Naive B cell (primary cell): ENCODE results near the gene HIVEP2. TPM values are rescaled to one million over a fixed set of nuclear protein-coding genes. Genes with fewer than 3 reads are reported as not detected.

Experiments used
- ATAC-seq, 2 donors: fragments of 150-1000 bp; cut with Tn5 transposase; 2 replicates each; pipeline ENCODE4 v1.10.0; 2021; ENCODE audit warnings: low read depth in 2 of 2, mild to moderate bottlenecking in 2 of 2, moderate library complexity in 2 of 2
- DNase-seq: peaks from one replicate; pipeline ENCODE4 v3.0.0; 2022
- H3K27ac Mint-ChIP-seq, 6 donors: one replicate each; pipeline ENCODE4 v1.8.0; 2020 to 2022; ENCODE audit warnings: mild to moderate bottlenecking in 6 of 6, mixed read lengths in 6 of 6, moderate library complexity in 5 of 6, inconsistent platforms in 2 of 6
- H3K27me3 Mint-ChIP-seq, 3 donors: one replicate each; pipeline ENCODE4 v1.8.0; 2021 to 2022; ENCODE audit warnings: mixed read lengths in 3 of 3, mild to moderate bottlenecking in 1 of 3
- H3K36me3 Mint-ChIP-seq, 2 donors: one replicate each; pipeline ENCODE4 v1.8.0; 2020 to 2022; ENCODE audit warnings: mixed read lengths in 2 of 2, inconsistent platforms in 1 of 2, mild to moderate bottlenecking in 1 of 2
- H3K4me1 Mint-ChIP-seq, 3 donors: one replicate each; pipeline ENCODE4 v1.8.0; 2020 to 2022; ENCODE audit warnings: mixed read lengths in 3 of 3, inconsistent platforms in 1 of 3, mild to moderate bottlenecking in 1 of 3, moderate library complexity in 1 of 3
- H3K4me3 Mint-ChIP-seq, 8 donors: one replicate each; pipeline ENCODE4 v1.8.0; 2020 to 2022; ENCODE audit warnings: mild to moderate bottlenecking in 8 of 8, mixed read lengths in 8 of 8, moderate library complexity in 8 of 8, inconsistent platforms in 2 of 8
- H3K9me3 Mint-ChIP-seq, 7 donors: one replicate each; pipeline ENCODE4 v1.8.0; 2020 to 2022; ENCODE audit warnings: mixed read lengths in 7 of 7, mild to moderate bottlenecking in 5 of 7, inconsistent platforms in 2 of 7, moderate library complexity in 1 of 7
- polyA plus RNA-seq, 6 donors: library from polyadenylated mRNA; unstranded; fragments of 300-500 nt; fragmentation: Illumina TruSeq; gene quantifications; one replicate each; pipeline ENCODE4 v1.2.3, GENCODE V29; 2021; ENCODE audit warnings: low read depth in 6 of 6

Gene HIVEP2
- polyA plus RNA-seq, 6 donors from 2014 or later, result 2.7 to 10.2 (median 5.4) TPM

DNA sequence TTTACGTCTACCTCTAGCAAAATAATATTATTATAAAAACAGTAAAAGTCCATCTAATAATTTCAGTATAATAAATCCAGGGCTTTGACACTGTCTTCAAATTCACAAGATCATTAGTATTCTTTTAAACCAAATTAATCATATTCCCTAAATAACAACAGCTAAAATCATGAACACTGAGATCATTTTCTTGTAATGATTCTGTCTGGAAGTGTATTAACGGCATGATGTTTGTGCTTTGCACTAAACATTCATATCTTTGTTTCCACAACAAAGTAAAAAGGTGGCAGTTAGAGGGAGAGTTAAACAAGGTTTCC, 18.8 kb downstream of the HIVEP2 start:
- H3K36me3 Mint-ChIP-seq, result no peaks in the 10 kb centered on the region
- H3K27me3 Mint-ChIP-seq, result no peaks in the 10 kb centered on the region
- DNase-seq (no peak), ATAC-seq (no peak)
- H3K9me3 Mint-ChIP-seq, result no peaks in the 10 kb centered on the region
- H3K4me3 Mint-ChIP-seq, result peak overlapping the region; percentile 89 to 97 (median 93)
- H3K27ac Mint-ChIP-seq, result peak overlapping the region; percentile 97 to 100 (median 98)
- H3K4me1 Mint-ChIP-seq, result peaks cover 31 to 44% (median 44%) of the 10 kb centered on the region in 3 donors

DNA sequence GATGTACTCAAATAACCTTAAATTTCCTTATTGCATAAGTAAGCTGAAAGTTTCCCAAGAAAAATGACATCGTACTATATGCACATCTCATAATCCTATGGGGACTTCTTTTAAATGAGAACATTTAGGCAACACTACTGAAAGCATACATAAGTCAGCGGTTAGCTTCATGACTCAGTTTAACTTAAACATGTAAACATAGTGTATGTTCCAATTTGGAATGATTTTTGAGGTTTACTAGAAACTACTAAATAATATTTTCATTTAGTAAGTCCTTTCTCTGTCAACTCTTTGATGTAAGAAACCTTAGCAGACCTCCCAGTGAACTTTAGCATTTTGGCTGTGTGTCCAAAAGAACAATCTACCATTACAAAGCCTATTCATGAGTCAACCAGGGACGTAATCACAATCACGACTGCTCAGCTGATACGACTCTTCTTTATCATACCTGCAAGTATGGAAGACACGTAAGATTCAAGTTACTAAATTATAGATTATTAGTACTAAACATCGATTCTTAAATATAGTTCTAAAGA, 19.3 kb downstream of the HIVEP2 start:
- peak overlapping the region; percentile 97 to 100 (median 98) for H3K27ac Mint-ChIP-seq
- DNase-seq (no peak), ATAC-seq (no peak)
- H3K9me3 Mint-ChIP-seq, result no peaks in the 10 kb centered on the region
- peak overlapping the region in 7 of 8 donors; percentile 51 to 97 (median 93) for H3K4me3 Mint-ChIP-seq
- no peaks in the 10 kb centered on the region for H3K27me3 Mint-ChIP-seq
- H3K4me1 Mint-ChIP-seq, result peaks cover 31 to 44% (median 44%) of the 10 kb centered on the region in 3 donors
- H3K36me3 Mint-ChIP-seq, result no peaks in the 10 kb centered on the region

DNA sequence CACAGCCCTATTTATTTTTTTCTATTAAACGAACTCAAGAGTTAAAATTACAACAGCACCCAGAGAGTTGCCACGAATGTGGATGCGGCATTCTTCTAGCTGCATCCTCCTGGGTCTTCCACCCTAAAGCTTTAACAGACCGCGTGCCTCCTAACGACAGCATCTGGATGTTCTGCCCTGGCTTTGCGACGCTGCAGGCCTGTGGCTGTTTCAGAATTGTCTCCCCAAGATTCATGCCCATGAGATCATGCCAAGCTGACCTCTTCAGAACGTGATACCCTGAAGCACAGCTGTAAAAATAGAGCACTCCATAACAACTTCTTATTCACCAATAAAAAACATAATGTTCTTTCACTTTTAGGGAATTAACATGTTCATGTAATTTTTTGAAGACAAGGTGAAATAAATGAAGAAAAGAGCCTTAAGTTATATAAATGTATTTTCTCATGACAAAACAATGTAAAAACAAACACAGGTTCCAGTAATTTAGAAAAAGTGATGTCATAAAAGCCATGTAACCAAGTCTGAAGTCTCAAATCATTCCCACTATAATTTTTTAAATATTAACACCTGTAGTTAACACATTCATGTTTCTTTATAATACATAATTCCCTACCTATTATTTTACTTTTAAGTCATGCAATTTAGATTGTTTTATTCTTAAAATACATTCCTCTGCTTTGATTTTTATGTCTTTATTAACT, 26.5 kb downstream of the HIVEP2 start:
- Mint-ChIP-seq H3K27ac (peak overlapping the region in 5 of 6 donors; percentile 21 to 61 (median 42)), H3K4me1 (peaks cover 21 to 36% (median 29%) of the 10 kb centered on the region in 3 donors), H3K4me3 (no peak overlapping the region), H3K36me3 (no peaks in the 10 kb centered on the region), H3K27me3 (no peaks in the 10 kb centered on the region), H3K9me3 (no peaks in the 10 kb centered on the region)
- DNase-seq (no peak), ATAC-seq (no peak)

DNA sequence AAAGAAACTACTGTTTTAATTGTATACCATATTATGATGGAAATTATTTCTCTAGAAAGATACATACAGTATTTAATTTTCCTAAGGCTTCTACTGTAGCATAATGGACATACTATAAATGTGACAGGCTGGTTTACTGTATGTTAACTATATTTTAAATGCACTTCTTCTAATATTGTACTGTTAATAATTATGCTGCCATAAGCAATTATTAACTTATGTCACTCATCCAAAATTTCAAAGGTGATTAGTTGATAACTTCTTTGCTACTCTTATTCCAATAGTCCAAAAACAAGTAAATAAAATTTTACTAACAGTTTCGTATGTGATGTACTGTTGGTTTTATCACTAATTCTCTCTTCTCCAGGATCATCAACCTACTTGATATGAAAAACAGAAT, 28.1 kb downstream of the HIVEP2 start:
- H3K27ac Mint-ChIP-seq, result peak overlapping the region in 4 of 6 donors; percentile 6 to 53 (median 50)
- no peak for ATAC-seq
- no peak overlapping the region for H3K4me3 Mint-ChIP-seq
- peaks cover 5 to 7% of the 10 kb centered on the region in 2 donors for H3K36me3 Mint-ChIP-seq
- DNase-seq, result no peak
- H3K4me1 Mint-ChIP-seq, result peaks cover 32 to 50% (median 43%) of the 10 kb centered on the region in 3 donors
- H3K9me3 Mint-ChIP-seq, result peaks cover 0 to 3% (median 0%) of the 10 kb centered on the region in 7 donors
- H3K27me3 Mint-ChIP-seq, result no peaks in the 10 kb centered on the region

DNA sequence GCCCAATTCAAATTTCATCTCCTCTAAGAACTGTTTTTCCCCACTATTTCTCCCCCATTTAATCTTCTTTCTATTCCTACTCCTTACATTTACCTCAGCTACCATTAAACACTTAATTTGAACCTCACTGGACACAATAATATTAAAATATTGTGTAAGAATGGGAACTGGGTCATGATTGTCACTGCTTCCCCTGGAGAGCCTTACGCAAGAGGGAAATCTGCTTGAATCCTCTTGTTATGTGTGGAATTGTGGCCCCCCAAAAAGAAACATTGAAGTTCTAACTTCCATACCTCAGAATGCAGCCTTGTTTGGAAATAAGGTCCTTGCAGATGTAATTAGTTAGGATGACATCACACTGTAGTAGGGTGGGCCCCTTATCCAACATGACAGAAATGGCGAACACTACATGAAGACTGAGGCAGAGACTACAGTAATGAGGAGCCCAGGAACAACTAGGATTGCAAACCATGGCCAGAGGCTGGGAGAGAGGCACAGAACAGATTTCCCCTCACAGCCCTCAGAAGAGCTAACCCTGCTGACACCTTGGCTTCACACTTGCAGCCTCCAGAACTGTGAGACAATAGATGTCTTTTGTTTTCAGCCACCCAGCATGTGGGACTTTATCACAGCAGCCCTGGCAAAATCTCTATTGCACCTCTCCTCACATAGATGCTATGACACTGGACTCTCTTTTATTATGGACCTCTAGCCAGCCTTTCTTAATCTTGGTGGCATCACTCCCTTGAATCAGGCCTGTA, 29.9 kb downstream of the HIVEP2 start:
- ATAC-seq, result no peak
- Mint-ChIP-seq H3K27ac (peak overlapping the region; percentile 31 to 95 (median 83)), H3K9me3 (peaks cover 0 to 3% (median 0%) of the 10 kb centered on the region in 7 donors), H3K4me1 (peaks cover 31 to 51% (median 42%) of the 10 kb centered on the region in 3 donors), H3K27me3 (no peaks in the 10 kb centered on the region), H3K36me3 (peaks cover 5 to 7% of the 10 kb centered on the region in 2 donors), H3K4me3 (no peak overlapping the region)
- DNase-seq, result no peak

DNA sequence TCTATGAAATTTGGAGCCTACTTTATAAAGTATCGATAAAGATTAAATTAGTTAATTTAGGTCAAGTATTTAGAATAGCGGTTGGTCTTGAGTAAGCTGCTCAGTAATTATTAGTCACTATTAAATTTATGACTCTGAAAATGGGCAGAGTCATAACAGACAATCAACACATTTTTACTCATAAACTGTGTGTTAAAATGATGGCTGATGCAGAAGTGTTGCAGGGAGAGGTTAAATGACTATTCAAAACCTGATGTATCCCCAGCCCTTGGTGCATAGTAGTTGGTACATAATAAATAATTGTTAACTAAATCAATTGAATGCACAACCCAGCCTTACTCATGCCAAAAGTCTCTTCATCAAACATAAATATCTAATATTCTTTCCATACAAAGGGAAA, 30.6 kb downstream of the HIVEP2 start:
- H3K4me3 Mint-ChIP-seq, result peak overlapping the region in 1 of 8 donors; percentile 81
- peak overlapping the region in 5 of 6 donors; percentile 95 to 99 (median 99) for H3K27ac Mint-ChIP-seq
- H3K9me3 Mint-ChIP-seq, result peaks cover 0 to 3% (median 0%) of the 10 kb centered on the region in 7 donors
- DNase-seq, result no peak
- peaks cover 5 to 7% of the 10 kb centered on the region in 2 donors for H3K36me3 Mint-ChIP-seq
- peaks cover 35 to 53% (median 46%) of the 10 kb centered on the region in 3 donors for H3K4me1 Mint-ChIP-seq
- ATAC-seq, result no peak
- no peaks in the 10 kb centered on the region for H3K27me3 Mint-ChIP-seq

DNA sequence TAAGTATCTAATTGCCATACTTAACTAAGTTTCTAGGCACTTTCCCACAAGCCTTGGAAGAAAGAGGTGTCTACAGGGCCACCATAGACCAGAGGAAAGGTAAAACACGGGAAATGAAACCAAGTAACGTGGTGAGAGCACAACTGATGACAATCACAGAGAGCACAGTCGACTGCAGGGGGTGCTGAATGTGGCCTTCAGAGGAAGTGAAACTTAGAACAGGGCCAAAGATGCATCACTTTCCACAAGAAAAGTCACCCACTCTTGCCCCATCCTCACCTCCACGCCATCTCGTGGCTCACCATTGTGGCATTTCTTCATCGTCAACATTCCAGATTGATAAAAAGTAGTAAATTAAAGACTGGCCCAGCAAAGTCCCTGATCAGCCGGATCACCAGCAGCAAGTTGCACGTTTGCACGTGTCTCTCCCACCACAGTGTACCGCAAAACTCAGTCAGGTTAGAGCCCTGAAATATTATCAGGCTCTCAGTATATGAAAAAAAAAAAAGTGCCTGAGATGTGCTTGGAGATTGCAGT, 31.4 kb downstream of the HIVEP2 start:
- ATAC-seq (peak; percentile 95 to 96), DNase-seq (peak; percentile 86)
- Mint-ChIP-seq H3K4me1 (peaks cover 35 to 47% (median 46%) of the 10 kb centered on the region in 3 donors), H3K27ac (peak overlapping the region; percentile 95 to 99 (median 99)), H3K4me3 (peak overlapping the region; percentile 34 to 84 (median 70)), H3K27me3 (no peaks in the 10 kb centered on the region), H3K36me3 (peaks cover 5 to 7% of the 10 kb centered on the region in 2 donors), H3K9me3 (peaks cover 0 to 3% (median 0%) of the 10 kb centered on the region in 7 donors)

DNA sequence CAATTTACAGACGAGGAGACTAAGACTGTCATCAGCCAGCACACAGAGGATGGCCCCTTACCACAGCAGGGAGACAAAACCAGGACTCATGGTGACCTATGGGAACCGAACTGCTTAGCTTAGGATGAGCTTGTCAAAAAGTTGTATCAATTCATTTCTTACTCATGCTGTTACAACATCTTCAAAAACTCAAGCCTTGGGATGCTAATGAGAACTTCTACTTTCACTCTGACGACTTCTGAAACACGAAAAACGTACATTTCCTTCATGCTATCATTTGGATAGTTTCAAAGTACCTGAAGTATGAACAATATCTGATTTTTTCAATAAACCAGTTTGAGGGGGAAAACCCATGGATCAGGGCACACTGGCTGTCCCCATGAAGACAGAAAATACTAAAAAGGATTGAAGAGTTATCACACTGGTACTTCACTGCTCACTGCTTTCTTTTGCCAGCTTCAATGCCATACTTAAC, 31.9 kb downstream of the HIVEP2 start:
- peak overlapping the region; percentile 95 to 99 (median 99) for H3K27ac Mint-ChIP-seq
- peaks cover 0 to 3% (median 0%) of the 10 kb centered on the region in 7 donors for H3K9me3 Mint-ChIP-seq
- no peaks in the 10 kb centered on the region for H3K27me3 Mint-ChIP-seq
- peaks cover 38 to 51% (median 49%) of the 10 kb centered on the region in 3 donors for H3K4me1 Mint-ChIP-seq
- peaks cover 5 to 7% of the 10 kb centered on the region in 2 donors for H3K36me3 Mint-ChIP-seq
- no peak for DNase-seq
- H3K4me3 Mint-ChIP-seq, result peak overlapping the region; percentile 34 to 84 (median 70)
- ATAC-seq, result peak; percentile 41 to 44

DNA sequence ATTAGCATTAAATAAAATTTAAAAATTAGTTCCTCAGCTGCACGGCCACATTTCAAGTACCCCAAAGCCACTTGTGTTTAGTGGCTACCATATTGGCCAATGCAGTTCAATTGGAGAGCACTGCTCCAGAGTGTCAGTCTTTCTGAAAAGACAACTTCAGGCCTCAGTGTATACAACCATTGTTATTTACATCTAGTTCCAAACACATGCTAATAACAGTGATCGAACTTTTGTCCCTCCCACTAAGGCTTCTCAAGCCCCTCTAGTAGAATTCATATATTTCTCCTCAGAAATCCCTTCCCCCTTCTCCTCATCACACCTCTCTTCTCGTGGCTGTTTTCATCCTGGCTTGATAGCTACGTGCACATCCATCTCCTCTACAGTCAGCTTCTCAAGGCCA, 32.9 kb downstream of the HIVEP2 start:
- no peak overlapping the region for H3K4me3 Mint-ChIP-seq
- DNase-seq (no peak), ATAC-seq (no peak)
- peaks cover 5 to 7% of the 10 kb centered on the region in 2 donors for H3K36me3 Mint-ChIP-seq
- H3K27me3 Mint-ChIP-seq, result no peaks in the 10 kb centered on the region
- peak overlapping the region; percentile 10 to 99 (median 98) for H3K27ac Mint-ChIP-seq
- H3K4me1 Mint-ChIP-seq, result peaks cover 47 to 60% (median 59%) of the 10 kb centered on the region in 3 donors
- H3K9me3 Mint-ChIP-seq, result peaks cover 0 to 5% (median 0%) of the 10 kb centered on the region in 7 donors

DNA sequence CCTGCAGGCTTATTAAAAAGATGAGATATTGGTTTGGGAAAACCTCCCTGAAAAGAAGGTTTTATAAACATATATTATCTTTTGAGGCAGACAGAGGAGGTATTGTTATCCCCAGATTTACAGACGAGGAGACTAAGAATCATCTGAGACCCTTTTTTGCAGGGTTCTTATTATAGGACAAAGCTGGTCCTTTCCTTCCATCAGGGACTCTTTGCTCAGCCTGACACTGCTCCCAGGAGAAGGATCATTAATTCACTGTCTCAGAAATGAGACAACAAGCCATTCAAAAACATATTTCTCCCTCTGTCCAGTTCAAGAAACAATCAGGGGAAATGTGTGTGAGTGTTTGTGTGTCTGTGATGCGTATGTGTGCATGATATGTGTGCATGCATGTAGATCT, 33.5 kb downstream of the HIVEP2 start:
- ATAC-seq, result no peak
- Mint-ChIP-seq H3K4me1 (peaks cover 52 to 66% (median 63%) of the 10 kb centered on the region in 3 donors), H3K27me3 (no peaks in the 10 kb centered on the region), H3K27ac (peak overlapping the region in 2 of 6 donors; percentile 44 to 49), H3K4me3 (no peak overlapping the region), H3K9me3 (peaks cover 0 to 5% (median 0%) of the 10 kb centered on the region in 7 donors), H3K36me3 (peaks cover 5 to 7% of the 10 kb centered on the region in 2 donors)
- no peak for DNase-seq

DNA sequence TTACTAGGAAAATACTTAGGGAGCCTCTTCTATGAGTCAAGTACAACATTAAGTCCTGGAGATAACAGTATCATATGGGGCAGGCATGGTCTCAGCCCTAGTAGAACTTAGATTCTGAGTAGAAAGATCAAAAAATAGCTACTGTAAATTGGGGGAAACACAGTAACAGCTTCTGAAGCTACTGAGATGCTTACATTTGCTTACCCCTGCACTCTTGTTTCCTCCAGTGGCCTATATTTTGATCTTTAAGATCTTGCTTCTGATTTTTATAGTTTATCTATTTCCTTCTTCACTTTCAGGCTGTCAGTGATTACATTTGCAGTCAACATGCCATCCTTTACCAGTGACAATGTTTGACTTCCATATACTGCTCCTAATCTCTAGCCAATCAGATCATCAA, 35.3 kb downstream of the HIVEP2 start:
- Mint-ChIP-seq H3K27ac (peak overlapping the region in 3 of 6 donors; percentile 20 to 70 (median 62)), H3K4me1 (peaks cover 41 to 51% (median 48%) of the 10 kb centered on the region in 3 donors), H3K36me3 (peaks cover 5 to 7% of the 10 kb centered on the region in 2 donors), H3K4me3 (no peak overlapping the region), H3K9me3 (peaks cover 0 to 5% (median 0%) of the 10 kb centered on the region in 7 donors), H3K27me3 (no peaks in the 10 kb centered on the region)
- no peak for DNase-seq
- no peak for ATAC-seq

DNA sequence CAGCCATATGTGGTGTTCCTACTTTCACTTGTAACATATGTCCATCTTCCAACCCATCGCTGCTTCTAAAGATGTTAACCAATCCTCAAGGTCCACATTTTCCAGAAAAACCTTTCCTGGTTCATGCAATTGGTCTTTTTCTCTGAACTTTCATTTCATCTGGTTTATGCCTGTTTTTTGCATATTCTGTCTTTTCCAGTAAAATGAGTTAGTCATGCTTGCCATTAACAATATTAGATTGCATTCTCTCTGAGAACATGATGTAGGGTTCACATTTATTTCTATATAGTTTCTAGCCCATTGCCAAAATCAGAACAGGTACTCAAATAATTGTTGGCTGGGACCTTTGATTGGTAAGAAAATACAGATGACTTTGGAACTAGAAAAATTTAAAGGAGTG, 36.7 kb downstream of the HIVEP2 start:
- DNase-seq, result no peak
- H3K4me3 Mint-ChIP-seq, result no peak overlapping the region
- H3K27me3 Mint-ChIP-seq, result no peaks in the 10 kb centered on the region
- no peak for ATAC-seq
- H3K27ac Mint-ChIP-seq, result peak overlapping the region in 3 of 6 donors; percentile 60 to 94 (median 89)
- peaks cover 0 to 5% (median 0%) of the 10 kb centered on the region in 7 donors for H3K9me3 Mint-ChIP-seq
- H3K36me3 Mint-ChIP-seq, result peaks cover 5 to 7% of the 10 kb centered on the region in 2 donors
- H3K4me1 Mint-ChIP-seq, result peaks cover 38 to 53% (median 50%) of the 10 kb centered on the region in 3 donors

DNA sequence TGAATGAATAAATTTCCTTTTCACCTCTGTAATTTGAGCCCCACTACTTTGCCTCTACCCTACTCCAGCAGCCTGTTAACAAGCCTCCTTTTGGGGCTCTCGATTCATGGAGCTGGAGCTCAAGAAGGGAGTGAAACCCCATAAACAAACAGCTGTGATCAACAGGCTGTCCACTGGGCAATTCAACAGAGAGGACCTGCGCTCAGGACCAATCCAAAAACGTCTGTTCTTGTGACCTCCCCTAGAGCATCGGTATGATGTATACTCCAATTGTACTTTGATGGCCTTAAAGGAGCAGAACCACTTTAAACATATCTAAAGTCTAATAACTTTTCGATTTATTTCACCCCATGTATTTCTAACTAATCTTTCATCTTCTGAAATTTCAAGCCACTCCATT, 37.4 kb downstream of the HIVEP2 start:
- no peak for DNase-seq
- Mint-ChIP-seq H3K27ac (peak overlapping the region; percentile 7 to 94 (median 66)), H3K4me3 (peak overlapping the region in 4 of 8 donors; percentile 45 to 65 (median 60)), H3K27me3 (no peaks in the 10 kb centered on the region), H3K9me3 (peaks cover 0 to 5% (median 0%) of the 10 kb centered on the region in 7 donors), H3K36me3 (peaks cover 4 to 5% of the 10 kb centered on the region in 2 donors), H3K4me1 (peaks cover 35 to 53% (median 48%) of the 10 kb centered on the region in 3 donors)
- ATAC-seq, result no peak
